Peyer's patch (tissue), 4 donors: Measurements from ENCODE around the gene NPAS2. TPM values are rescaled to one million over a fixed set of nuclear protein-coding genes. Genes with fewer than 3 reads are reported as not detected.

Experiments
- DNase-seq, 3 donors: peaks; one replicate each; pipeline ENCODE4 v3.0.0-alpha.2; 2017 to 2019
- H3K27ac ChIP-seq, 4 donors: fragments of 200-600 bp; sonication (generic); one replicate each; pipeline ENCODE4 v1.5.1; 2016 to 2019
- H3K27me3 ChIP-seq, 2 donors: fragments of 200-600 bp; sonication (generic); one replicate each; pipeline ENCODE4 v1.5.1; 2019
- H3K36me3 ChIP-seq, 3 donors: fragments of 200-600 bp; sonication (generic); one replicate each; pipeline ENCODE4 v1.5.1; 2016 to 2019
- H3K4me1 ChIP-seq, 4 donors: fragments of 200-600 bp; sonication (generic); one replicate each; pipeline ENCODE4 v1.5.1; 2016 to 2019
- H3K4me3 ChIP-seq, 4 donors: fragments of 200-600 bp; sonication (generic); 1 replicate in 3 of 4; 2 replicates in 1 of 4; pipeline ENCODE4 v1.5.1; 2016 to 2019; ENCODE audit warnings: mild to moderate bottlenecking in 1 of 4
- H3K9me3 ChIP-seq, 4 donors: fragments of 200-600 bp; sonication (generic); one replicate each; pipeline ENCODE4 v1.5.1; 2016 to 2019; ENCODE audit warnings: mild to moderate bottlenecking in 1 of 4
- POLR2A ChIP-seq, 2 donors: fragments of 450-650 bp; IDR thresholded peaks; one replicate each; pipeline ENCODE4 v1.5.1; 2017; ENCODE audit warnings: antibody characterized with exemption in 2 of 2, mild to moderate bottlenecking in 2 of 2, moderate library complexity in 2 of 2
- total RNA-seq, 4 donors: library from RNA; depleted of rRNA; stranded (reverse); fragments of >200 nt; gene quantifications; one replicate each; pipeline ENCODE4 v1.1.0, GENCODE V29; 2016
- TF ChIP-seq, protein P1 (sequence below), 6 experiments: fragments of 450-650 bp in 4 of 6; fragments of 200-600 bp in 2 of 6; sonication (generic) in 1 of 6; IDR thresholded peaks; one replicate each; pipeline ENCODE4 v1.5.1; 2017 to 2019; ENCODE audit warnings: antibody characterized with exemption in 6 of 6, mild to moderate bottlenecking in 3 of 6, moderate library complexity in 1 of 6

Gene NPAS2
- total RNA-seq, 4 donors from 2014 or later: 29.7 to 99.5 (median 95.5) TPM

- Histone ChIP-seq H3K4me1 (peaks cover 0 to 20% (median 0%) of the 10 kb centered on the region in 4 donors), H3K9me3 (no peaks in the 10 kb centered on the region), H3K27me3 (no peaks in the 10 kb centered on the region), H3K4me3 (no peak overlapping the region), H3K36me3 (no peaks in the 10 kb centered on the region), H3K27ac (no peak overlapping the region)
- TF ChIP-seq, protein P1, sequence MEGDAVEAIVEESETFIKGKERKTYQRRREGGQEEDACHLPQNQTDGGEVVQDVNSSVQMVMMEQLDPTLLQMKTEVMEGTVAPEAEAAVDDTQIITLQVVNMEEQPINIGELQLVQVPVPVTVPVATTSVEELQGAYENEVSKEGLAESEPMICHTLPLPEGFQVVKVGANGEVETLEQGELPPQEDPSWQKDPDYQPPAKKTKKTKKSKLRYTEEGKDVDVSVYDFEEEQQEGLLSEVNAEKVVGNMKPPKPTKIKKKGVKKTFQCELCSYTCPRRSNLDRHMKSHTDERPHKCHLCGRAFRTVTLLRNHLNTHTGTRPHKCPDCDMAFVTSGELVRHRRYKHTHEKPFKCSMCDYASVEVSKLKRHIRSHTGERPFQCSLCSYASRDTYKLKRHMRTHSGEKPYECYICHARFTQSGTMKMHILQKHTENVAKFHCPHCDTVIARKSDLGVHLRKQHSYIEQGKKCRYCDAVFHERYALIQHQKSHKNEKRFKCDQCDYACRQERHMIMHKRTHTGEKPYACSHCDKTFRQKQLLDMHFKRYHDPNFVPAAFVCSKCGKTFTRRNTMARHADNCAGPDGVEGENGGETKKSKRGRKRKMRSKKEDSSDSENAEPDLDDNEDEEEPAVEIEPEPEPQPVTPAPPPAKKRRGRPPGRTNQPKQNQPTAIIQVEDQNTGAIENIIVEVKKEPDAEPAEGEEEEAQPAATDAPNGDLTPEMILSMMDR (IDR thresholded peaks at IDR 0.05): no peak
- TF ChIP-seq POLR2A (IDR thresholded peaks at IDR 0.05): no peak
- DNase-seq: no peak
Observed at GRCh38 chr2:100789361-100789760, 30.6 kb upstream of the NPAS2 start.

GRCh38 chr2:100791294-100791935, 28.5 kb upstream of the NPAS2 start:
- DNase-seq: no peak
- no peaks in the 10 kb centered on the region for H3K36me3 ChIP-seq
- H3K4me3 ChIP-seq: no peak overlapping the region
- no peaks in the 10 kb centered on the region for H3K9me3 ChIP-seq
- peaks cover 0 to 4% (median 0%) of the 10 kb centered on the region in 4 donors for H3K4me1 ChIP-seq
- no peak for TF ChIP-seq POLR2A (IDR thresholded peaks at IDR 0.05)
- TF ChIP-seq, protein P1 (IDR thresholded peaks at IDR 0.05): no peak
- H3K27ac ChIP-seq: no peak overlapping the region
- H3K27me3 ChIP-seq: no peaks in the 10 kb centered on the region

DNA sequence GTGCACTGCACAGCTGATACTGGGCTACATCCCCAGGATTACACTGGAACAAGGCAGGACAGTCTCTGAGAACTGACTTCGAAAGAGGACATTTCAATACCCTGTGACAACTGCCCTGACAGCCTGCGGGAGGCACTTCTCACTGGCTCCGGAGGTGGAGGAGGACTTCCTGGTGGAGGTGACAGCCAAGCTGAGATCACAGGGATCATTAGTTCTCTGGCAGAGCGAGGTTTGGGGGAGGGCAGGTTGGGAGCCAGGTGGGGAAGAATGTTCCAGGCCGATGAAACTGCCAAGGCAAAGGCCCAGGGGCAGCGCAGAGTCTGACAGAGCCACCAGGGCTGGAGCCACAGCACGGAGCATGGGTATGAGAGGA, 28.0 kb upstream of the NPAS2 start:
- Histone ChIP-seq H3K4me1 (no peaks in the 10 kb centered on the region), H3K9me3 (no peaks in the 10 kb centered on the region), H3K4me3 (no peak overlapping the region), H3K27me3 (no peaks in the 10 kb centered on the region), H3K36me3 (no peaks in the 10 kb centered on the region), H3K27ac (no peak overlapping the region)
- TF ChIP-seq POLR2A (IDR thresholded peaks at IDR 0.05): no peak
- TF ChIP-seq, protein P1 (IDR thresholded peaks at IDR 0.05): no peak
- DNase-seq: no peak

DNA sequence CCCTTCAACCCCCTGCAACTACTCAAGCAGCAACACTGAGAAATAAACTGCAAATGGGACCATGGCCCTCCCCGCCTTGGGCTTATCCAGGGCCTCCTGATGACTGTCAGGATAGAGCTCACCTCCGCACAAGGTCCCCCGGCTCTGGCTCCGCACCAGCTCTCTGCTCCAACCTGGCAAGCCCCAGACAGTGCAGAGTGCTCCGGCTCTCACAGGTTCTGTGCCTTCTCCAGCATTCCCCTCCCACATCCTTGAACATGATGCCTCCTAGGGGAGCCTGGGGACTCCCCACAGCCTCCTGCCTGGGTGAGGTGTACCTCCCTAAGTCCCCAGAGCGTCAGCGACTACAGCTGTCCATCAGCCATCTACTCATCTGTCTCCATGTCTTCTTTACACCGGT, 26.7 kb upstream of the NPAS2 start:
- Histone ChIP-seq H3K36me3 (no peaks in the 10 kb centered on the region), H3K4me3 (no peak overlapping the region), H3K27ac (no peak overlapping the region), H3K4me1 (no peaks in the 10 kb centered on the region), H3K27me3 (no peaks in the 10 kb centered on the region), H3K9me3 (no peaks in the 10 kb centered on the region)
- DNase-seq: no peak
- no peak for TF ChIP-seq POLR2A (IDR thresholded peaks at IDR 0.05)
- TF ChIP-seq, protein P1 (IDR thresholded peaks at IDR 0.05): no peak

- no peak overlapping the region for H3K27ac ChIP-seq
- H3K27me3 ChIP-seq: no peaks in the 10 kb centered on the region
- H3K4me3 ChIP-seq: no peak overlapping the region
- no peak for DNase-seq
- no peaks in the 10 kb centered on the region for H3K36me3 ChIP-seq
- no peaks in the 10 kb centered on the region for H3K4me1 ChIP-seq
- TF ChIP-seq, protein P1 (IDR thresholded peaks at IDR 0.05): no peak
- TF ChIP-seq POLR2A (IDR thresholded peaks at IDR 0.05): no peak
- no peaks in the 10 kb centered on the region for H3K9me3 ChIP-seq
Observed at GRCh38 chr2:100793982-100794381, 26.0 kb upstream of the NPAS2 start.
